Liver (tissue), 9 donors: ENCODE measurements around the gene GPRC5A. TPM values are rescaled to one million over a fixed set of nuclear protein-coding genes. Genes with fewer than 3 reads are reported as not detected.

Source experiments
- DNase-seq: peaks from one replicate; pipeline ENCODE4 v3.0.0-alpha.2; 2017; ENCODE audit warnings: low spot score
- H3K27ac ChIP-seq, 2 donors: one replicate each; pipeline ENCODE4 v1.7.0; 2013; ENCODE audit warnings: inconsistent platforms in 2 of 2, low read length in 2 of 2, control low read depth in 1 of 2, low read depth in 1 of 2, mild to moderate bottlenecking in 1 of 2
- H3K27me3 ChIP-seq, 4 donors: one replicate each; pipeline versions ENCODE4 v1.6.1 to v1.7.0; 2013; ENCODE audit warnings: low read length in 3 of 4, inconsistent platforms in 1 of 4, mild to moderate bottlenecking in 1 of 4, moderate library complexity in 1 of 4; ENCODE audit not compliant: control insufficient read depth in 4 of 4, insufficient read depth in 4 of 4
- H3K36me3 ChIP-seq, 4 donors: one replicate each; pipeline versions ENCODE4 v1.6.1 to v1.7.0; 2013; ENCODE audit warnings: low read length in 3 of 4, mild to moderate bottlenecking in 3 of 4, low read depth in 1 of 4, moderate library complexity in 1 of 4; ENCODE audit not compliant: control insufficient read depth in 4 of 4, insufficient read depth in 3 of 4
- H3K4me1 ChIP-seq, 4 donors: one replicate each; pipeline versions ENCODE4 v1.6.1 to v1.7.0; 2013; ENCODE audit warnings: low read length in 3 of 4, mild to moderate bottlenecking in 3 of 4, moderate library complexity in 1 of 4; ENCODE audit not compliant: control insufficient read depth in 4 of 4, insufficient read depth in 4 of 4
- H3K4me3 ChIP-seq, 3 donors: one replicate each; pipeline versions ENCODE4 v1.6.1 to v1.7.0; 2013; ENCODE audit warnings: low read length in 3 of 3, control low read depth in 1 of 3, low read depth in 1 of 3, mild to moderate bottlenecking in 1 of 3
- H3K9ac ChIP-seq, 2 donors: one replicate each; pipeline ENCODE4 v1.7.0; 2013; ENCODE audit warnings: low read length in 2 of 2, mild to moderate bottlenecking in 2 of 2, moderate library complexity in 2 of 2, control low read depth in 1 of 2, low read depth in 1 of 2
- H3K9me3 ChIP-seq, 4 donors: one replicate each; pipeline versions ENCODE4 v1.6.1 to v1.7.0; 2013; ENCODE audit warnings: low read length in 3 of 4; ENCODE audit not compliant: control insufficient read depth in 4 of 4
- ATF3 ChIP-seq: IDR thresholded peaks from 2 replicates; pipeline ENCODE4 v1.6.1; 2016; ENCODE audit warnings: antibody characterized with exemption
- CTCF ChIP-seq: fragments of 150-350 bp; IDR thresholded peaks from 2 replicates; pipeline ENCODE4 v1.5.1; 2017; ENCODE audit warnings: improper control_type of control experiment, low read depth, low read length; ENCODE audit not compliant: missing input control
- EGR1 ChIP-seq, 2 donors: IDR thresholded peaks; 2 replicates each; pipeline ENCODE4 v1.6.1; 2016 to 2018; ENCODE audit warnings: antibody characterized with exemption in 2 of 2, low read depth in 2 of 2
- FOXA1 ChIP-seq: IDR thresholded peaks from 2 replicates; pipeline ENCODE4 v1.6.1; 2016; ENCODE audit warnings: antibody characterized with exemption
- FOXA2 ChIP-seq: IDR thresholded peaks from 2 replicates; pipeline ENCODE4 v1.6.1; 2016; ENCODE audit warnings: antibody characterized with exemption
- GABPA ChIP-seq, 2 donors: IDR thresholded peaks in 1 of 2; conservative IDR thresholded peaks in 1 of 2; 2 replicates each; pipeline ENCODE4 v1.6.1; 2016; ENCODE audit warnings: antibody characterized with exemption in 2 of 2, mild to moderate bottlenecking in 1 of 2, moderate library complexity in 1 of 2
- HNF4A ChIP-seq, 2 donors: conservative IDR thresholded peaks; 2 replicates each; pipeline ENCODE4 v1.6.1; 2016; ENCODE audit warnings: antibody characterized with exemption in 2 of 2, mild to moderate bottlenecking in 2 of 2
- HNF4G ChIP-seq: IDR thresholded peaks from 2 replicates; pipeline ENCODE4 v1.6.1; 2016; ENCODE audit warnings: antibody characterized with exemption
- JUND ChIP-seq, 2 donors: IDR thresholded peaks; 2 replicates each; pipeline ENCODE4 v1.6.1; 2016; ENCODE audit warnings: antibody characterized with exemption in 2 of 2
- MAX ChIP-seq: IDR thresholded peaks from 2 replicates; pipeline ENCODE4 v1.6.1; 2016; ENCODE audit warnings: antibody characterized with exemption
- NR2F2 ChIP-seq: IDR thresholded peaks from 2 replicates; pipeline ENCODE4 v1.6.1; 2016; ENCODE audit warnings: antibody characterized with exemption
- RAD21 ChIP-seq, 2 donors: IDR thresholded peaks; 2 replicates each; pipeline ENCODE4 v1.6.1; 2016; ENCODE audit warnings: antibody characterized with exemption in 2 of 2, mild to moderate bottlenecking in 2 of 2
- REST ChIP-seq: IDR thresholded peaks from 2 replicates; pipeline ENCODE4 v1.6.1; 2016; ENCODE audit warnings: antibody characterized with exemption, mild to moderate bottlenecking
- RXRA ChIP-seq, 2 donors: IDR thresholded peaks; 2 replicates each; pipeline ENCODE4 v1.6.1; 2017 to 2018; ENCODE audit warnings: antibody characterized with exemption in 2 of 2, mild to moderate bottlenecking in 1 of 2
- SP1 ChIP-seq: IDR thresholded peaks from 2 replicates; pipeline ENCODE4 v1.6.1; 2018; ENCODE audit warnings: antibody characterized with exemption, mild to moderate bottlenecking
- TAF1 ChIP-seq: conservative IDR thresholded peaks from 2 replicates; pipeline ENCODE4 v1.6.1; 2016; ENCODE audit warnings: antibody characterized with exemption, mild to moderate bottlenecking
- YY1 ChIP-seq: IDR thresholded peaks from 2 replicates; pipeline ENCODE4 v1.6.1; 2016; ENCODE audit warnings: antibody characterized with exemption, mild to moderate bottlenecking
- ZBTB33 ChIP-seq: IDR thresholded peaks from 2 replicates; pipeline ENCODE4 v1.6.1; 2016; ENCODE audit warnings: antibody characterized with exemption
- WGBS: extraction: QIAGEN DNeasy Blood & Tissue Kit; methylation state at CpG from one replicate; pipeline ENCODE4 v1.1.7; 2013; 5-methylcytosine and 5-hydroxymethylcytosine counted together
- polyA plus RNA-seq, 2 donors: library from polyadenylated mRNA; stranded (reverse) in 1 of 2; unstranded in 1 of 2; fragments of 200-250 nt in 1 of 2; fragments of >200 nt in 1 of 2; fragmentation: Nextera tagmentation in 1 of 2; extraction: Ambion mirVana in 1 of 2; gene quantifications; one replicate each; pipeline versions ENCODE4 v1.2.1 to v1.2.3, GENCODE V29; 2013 to 2015
- total RNA-seq, 2 donors: library from RNA; depleted of rRNA; stranded (reverse); fragments of >200 nt; gene quantifications; one replicate each; pipeline ENCODE4 v1.2.3, GENCODE V29; 2014
- donor health status: healthy.
- donor health status: healthy.
- donor health status: healthy.
- donor health status: healthy.
- donor health status: healthy.

Gene GPRC5A
- total and polyA plus RNA-seq, 4 donors = 0.09 to 0.17 (median 0.16) TPM; not detected in 1

- Histone ChIP-seq H3K27me3 (no peaks in the 10 kb centered on the region), H3K27ac (no peak overlapping the region), H3K4me3 (no peak overlapping the region), H3K4me1 (peaks cover 0 to 11% (median 8%) of the 10 kb centered on the region in 4 donors), H3K9me3 (no peaks in the 10 kb centered on the region), H3K9ac (no peak overlapping the region), H3K36me3 (no peaks in the 10 kb centered on the region)
- no peak for DNase-seq
- WGBS = 96% methylated on average over 1 of the region's 1 CpG
- TF ChIP-seq REST (no peak), GABPA (IDR thresholded peaks at IDR 0.05 in 1 of 2, conservative IDR thresholded peaks at IDR 0.05 in 1 of 2) (no peak), HNF4G (no peak), FOXA2 (no peak), TAF1 (no peak), JUND (IDR thresholded peaks at IDR 0.05) (no peak), MAX (no peak), NR2F2 (no peak), ATF3 (no peak), RXRA (IDR thresholded peaks at IDR 0.05) (no peak), SP1 (no peak), HNF4A (conservative IDR thresholded peaks at IDR 0.05) (no peak), RAD21 (IDR thresholded peaks at IDR 0.05) (no peak), EGR1 (IDR thresholded peaks at IDR 0.05; ENCODE audit: low read depth in 2 of 2) (no peak), YY1 (no peak), FOXA1 (no peak)
Observed at GRCh38 chr12:12951504-12951903, 60.1 kb downstream of the GPRC5A start.

GRCh38 chr12:12952036-12952435 lies 60.7 kb downstream of the GPRC5A start, which contains the start of gene GPRC5D:
Gene GPRC5D (minus strand): TSS chr12:12952170. CDS start chr12:12950384, 1,786 bp downstream.
- Histone ChIP-seq H3K9me3 (no peaks in the 10 kb centered on the region), H3K27me3 (no peaks in the 10 kb centered on the region), H3K4me3 (no peak within 1 kb of the TSS), H3K9ac (no peak within 1 kb of the TSS), H3K4me1 (peaks cover 0 to 11% (median 8%) of the 10 kb centered on the region in 4 donors), H3K36me3 (no peaks in the 10 kb centered on the region), H3K27ac (no peak within 1 kb of the TSS)
- no peak for DNase-seq
- TF ChIP-seq ATF3 (no peak), EGR1 (IDR thresholded peaks at IDR 0.05; ENCODE audit: low read depth in 2 of 2) (no peak), JUND (IDR thresholded peaks at IDR 0.05) (no peak)
- WGBS = 92% methylated on average over 6 of the region's 6 CpGs

GRCh38 chr12:12954356-12954755 lies 63.0 kb downstream of the GPRC5A start:
- no peak overlapping the region for H3K4me3 ChIP-seq
- no peaks in the 10 kb centered on the region for H3K27me3 ChIP-seq
- H3K9ac ChIP-seq = no peak overlapping the region
- H3K4me1 ChIP-seq = peaks cover 0 to 5% (median 2%) of the 10 kb centered on the region in 4 donors
- no peak for DNase-seq
- no peak overlapping the region for H3K27ac ChIP-seq
- H3K9me3 ChIP-seq = no peaks in the 10 kb centered on the region
- no peaks in the 10 kb centered on the region for H3K36me3 ChIP-seq
- 85% methylated on average over 4 of the region's 4 CpGs for WGBS
- TF ChIP-seq RXRA (IDR thresholded peaks at IDR 0.05) = no peak
- no peak for TF ChIP-seq EGR1 (IDR thresholded peaks at IDR 0.05; ENCODE audit: low read depth in 2 of 2)
- TF ChIP-seq FOXA2 = no peak
- no peak for TF ChIP-seq CTCF
- no peak for TF ChIP-seq GABPA (IDR thresholded peaks at IDR 0.05 in 1 of 2, conservative IDR thresholded peaks at IDR 0.05 in 1 of 2)
- no peak for TF ChIP-seq JUND (IDR thresholded peaks at IDR 0.05)
- no peak for TF ChIP-seq NR2F2
- TF ChIP-seq SP1 = no peak
- no peak for TF ChIP-seq HNF4G
- no peak for TF ChIP-seq ZBTB33
- TF ChIP-seq FOXA1 = no peak
- no peak for TF ChIP-seq ATF3
